Measurements from ENCODE around the gene NUTM2G.
"Not testable (repeated sequence)": the region's sequence is repeated elsewhere in the genome, so short reads cannot be mapped to it uniquely, and the experiment has no call there.

The NUTM2G gene

GRCh38 chr9:96928543-96928942, at the start of gene NUTM2G:
NUTM2G (plus strand) TSS chr9:96928843; CDS start chr9:96929025, 182 bp downstream.
- DNase-seq (ENCODE audit: low read depth) = not testable (repeated sequence)

DNA sequence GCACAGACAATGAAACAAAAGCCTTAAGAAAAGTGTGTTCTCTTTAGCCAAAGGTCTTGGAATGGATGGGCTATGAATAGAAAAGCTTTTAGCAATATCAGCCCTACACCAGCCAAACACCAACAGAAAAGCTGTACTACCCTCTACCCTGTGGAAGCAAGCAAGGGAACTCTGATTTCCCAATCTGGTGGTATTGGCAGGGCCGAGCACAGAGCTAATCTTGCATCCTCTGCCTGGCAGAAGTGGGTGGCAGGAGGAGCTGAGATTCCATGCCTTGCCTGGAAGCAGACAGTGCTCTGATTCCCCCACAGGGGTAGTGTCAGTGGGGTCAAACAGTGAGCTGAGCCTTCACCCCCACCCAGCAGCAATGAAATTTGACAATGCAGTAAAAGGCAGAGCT, 44.7 kb upstream of the NUTM2G start:
- DNase-seq (ENCODE audit: low read depth) = no peak

GRCh38 chr9:96884443-96884842, 44.2 kb upstream of the NUTM2G start:
- no peak for DNase-seq (ENCODE audit: low read depth)

GRCh38 chr9:96885424-96885823, 43.2 kb upstream of the NUTM2G start:
- no peak for DNase-seq (ENCODE audit: low read depth)

GRCh38 chr9:96888591-96888990, 40.1 kb upstream of the NUTM2G start:
- DNase-seq (ENCODE audit: low read depth) = no peak

- no peak for DNase-seq (ENCODE audit: low read depth)
Measured at GRCh38 chr9:96892131-96892530, 36.5 kb upstream of the NUTM2G start.

DNA sequence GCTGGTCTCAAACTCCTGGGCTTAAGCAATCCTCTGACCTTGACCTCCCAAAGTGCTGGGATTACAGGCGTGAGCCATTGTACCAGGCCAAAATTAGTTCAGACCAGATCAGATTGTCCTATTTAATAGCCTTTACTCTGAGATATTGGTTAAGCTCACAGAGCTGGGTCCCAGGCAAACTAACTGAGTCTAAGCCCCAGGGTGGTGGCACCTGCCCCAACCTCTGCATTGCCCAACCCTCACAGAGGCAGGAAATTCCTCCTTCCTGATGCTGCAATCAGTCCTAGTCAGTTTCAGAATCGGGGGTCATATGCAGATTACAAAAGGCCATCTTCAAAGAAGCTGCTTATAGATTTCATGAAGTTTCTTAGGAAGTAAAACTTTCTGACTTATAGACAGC, 28.6 kb upstream of the NUTM2G start:
- not testable (repeated sequence) for DNase-seq (ENCODE audit: low read depth)

DNA sequence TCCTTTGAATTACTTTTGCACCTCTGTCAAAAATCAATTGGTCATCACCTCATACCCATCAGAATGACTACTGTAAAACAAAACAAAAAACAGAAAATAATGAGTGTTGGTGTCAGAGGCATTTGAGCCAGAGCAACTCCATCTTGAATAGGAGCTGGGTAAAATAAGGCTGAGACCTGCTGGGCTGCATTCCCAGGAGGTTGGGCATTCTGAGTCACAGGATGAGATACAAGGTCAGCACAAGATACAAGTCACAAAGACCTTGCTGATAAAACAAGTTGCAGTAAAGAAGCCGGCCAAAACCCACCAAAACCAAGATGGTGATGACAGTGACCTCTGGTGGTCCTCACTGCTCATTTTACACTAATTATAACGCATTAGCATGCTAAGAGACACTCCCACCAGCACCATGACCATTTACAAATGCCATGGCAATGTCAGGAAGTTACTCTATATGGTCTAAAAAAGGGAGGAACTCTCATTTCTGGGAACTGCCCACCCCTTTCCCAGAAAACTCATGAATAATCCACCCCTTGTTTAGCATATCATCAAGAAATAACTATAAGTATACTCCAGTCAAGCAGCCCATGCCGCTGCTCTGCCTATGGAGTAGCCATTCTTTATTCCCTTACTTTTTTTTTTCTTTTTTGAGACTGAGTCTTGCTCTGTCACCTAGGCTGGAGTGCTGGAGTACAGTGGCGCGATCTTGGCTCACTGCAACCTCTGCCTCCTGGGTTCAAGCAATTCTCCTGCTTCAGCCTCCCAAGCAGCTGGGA, 23.5 kb upstream of the NUTM2G start:
- DNase-seq (ENCODE audit: low read depth) = not testable (repeated sequence)

GRCh38 chr9:96908479-96908878, 20.2 kb upstream of the NUTM2G start:
- DNase-seq (ENCODE audit: low read depth) = not testable (repeated sequence)

DNA sequence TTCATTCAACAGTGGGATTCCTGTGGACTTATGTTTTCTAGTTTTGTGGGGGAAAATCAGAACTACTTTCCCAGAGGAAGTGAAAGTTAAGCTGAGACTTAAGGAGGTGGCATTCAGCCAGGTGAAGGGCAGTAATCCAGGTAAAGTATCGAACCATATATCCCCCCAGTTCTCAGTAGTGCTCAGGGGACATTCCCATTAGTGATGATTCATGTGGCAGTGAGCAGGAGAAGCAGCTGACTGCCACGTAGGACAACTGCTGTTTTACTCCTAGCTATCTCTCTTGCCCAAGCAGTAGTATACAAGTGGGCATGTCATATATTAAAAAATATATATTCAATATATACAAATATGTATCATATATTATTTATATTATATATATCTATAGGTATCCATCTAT, 13.1 kb upstream of the NUTM2G start:
- DNase-seq (ENCODE audit: low read depth) = not testable (repeated sequence)

GRCh38 chr9:96916531-96916930, 12.1 kb upstream of the NUTM2G start:
- DNase-seq (ENCODE audit: low read depth) = not testable (repeated sequence)

DNA sequence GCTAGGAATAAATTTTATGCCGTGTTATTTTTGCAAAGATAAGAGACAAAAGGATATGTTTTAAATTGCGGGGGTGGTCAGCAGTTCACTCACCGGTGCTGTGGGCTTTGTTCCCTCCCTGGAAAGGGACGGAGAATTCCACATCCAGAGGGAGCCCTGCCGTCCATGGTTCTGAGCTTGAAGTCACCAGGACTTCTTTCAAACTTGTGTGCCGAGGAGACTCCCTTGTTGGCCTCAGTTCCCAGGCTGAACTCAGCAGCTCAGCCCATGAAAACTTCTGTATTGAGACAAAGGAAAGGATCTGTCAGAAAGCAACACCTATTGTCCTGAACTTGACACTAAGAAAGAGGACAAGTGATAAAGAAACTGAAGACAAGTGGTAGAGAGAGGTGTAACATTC, 10.1 kb upstream of the NUTM2G start:
- DNase-seq (ENCODE audit: low read depth) = not testable (repeated sequence)

GRCh38 chr9:96920803-96921202, 7.8 kb upstream of the NUTM2G start:
- not testable (repeated sequence) for DNase-seq (ENCODE audit: low read depth)

DNA sequence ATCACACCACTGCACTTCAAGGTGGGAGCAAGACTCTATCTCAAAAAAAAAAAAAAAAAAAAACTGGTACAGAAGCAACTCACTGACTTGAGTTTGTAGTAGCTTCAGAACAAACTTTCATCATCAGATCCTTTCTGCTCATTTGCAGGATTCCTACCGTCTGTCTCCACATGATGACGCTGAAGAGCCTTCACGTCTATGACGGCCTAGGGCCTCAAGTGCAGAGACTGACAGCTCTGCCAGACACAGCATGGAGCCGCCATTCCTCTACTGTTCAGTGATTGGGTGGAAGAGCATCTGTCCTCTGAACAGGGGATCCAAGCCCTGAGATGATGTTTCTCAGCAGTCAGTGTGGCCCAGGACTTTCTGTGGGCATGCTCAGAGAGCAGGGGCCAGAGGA, 3.1 kb upstream of the NUTM2G start:
- not testable (repeated sequence) for DNase-seq (ENCODE audit: low read depth)

GRCh38 chr9:96931665-96932064, 3.0 kb downstream of the NUTM2G start:
- not testable (repeated sequence) for DNase-seq (ENCODE audit: low read depth)

GRCh38 chr9:96934097-96934496, 5.5 kb downstream of the NUTM2G start:
- DNase-seq (ENCODE audit: low read depth) = not testable (repeated sequence)

DNA sequence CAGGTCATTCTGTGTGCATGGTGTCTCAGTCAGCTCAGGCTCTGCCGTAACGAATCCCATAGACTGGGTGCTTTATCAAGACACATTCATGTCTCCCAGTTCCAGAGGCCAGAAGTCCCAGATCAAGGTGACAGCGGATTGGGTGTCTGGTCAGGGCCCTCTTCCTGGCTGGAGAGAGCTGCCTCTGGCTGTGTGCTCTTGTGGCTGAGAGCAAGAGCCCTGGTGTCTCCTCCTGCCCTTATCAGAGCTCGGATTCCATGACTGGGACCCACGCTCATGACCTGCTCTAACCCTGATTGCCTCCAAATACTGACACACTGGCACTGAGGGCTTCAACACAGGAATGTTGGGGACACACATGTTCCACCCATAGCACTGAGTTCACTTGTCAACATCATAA, 6.1 kb downstream of the NUTM2G start:
- not testable (repeated sequence) for DNase-seq (ENCODE audit: low read depth)

DNA sequence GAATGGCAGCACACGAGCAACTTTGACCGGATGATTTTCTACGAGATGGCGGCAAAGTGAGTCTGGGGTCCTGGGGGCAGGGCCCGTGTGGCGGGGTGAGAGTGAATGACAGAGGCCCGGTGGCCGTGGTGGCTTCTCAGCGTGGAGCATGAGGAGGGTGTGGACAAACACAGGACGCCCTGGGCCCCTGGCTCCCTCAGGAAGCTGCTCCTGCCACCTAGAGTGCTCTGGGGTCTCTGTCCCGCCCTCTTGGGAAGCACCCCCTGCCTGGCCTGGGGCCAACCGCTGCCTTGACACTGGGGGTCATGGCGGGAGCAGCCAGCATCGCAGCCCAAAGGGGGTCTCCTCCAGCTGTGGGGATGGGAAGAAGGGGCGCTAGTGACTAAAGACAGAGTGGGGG, 6.8 kb downstream of the NUTM2G start:
- DNase-seq (ENCODE audit: low read depth) = not testable (repeated sequence)

GRCh38 chr9:96937442-96937841, 8.8 kb downstream of the NUTM2G start:
- DNase-seq (ENCODE audit: low read depth) = not testable (repeated sequence)

GRCh38 chr9:96938957-96939665, 10.5 kb downstream of the NUTM2G start:
- not testable (repeated sequence) for DNase-seq (ENCODE audit: low read depth)

GRCh38 chr9:96940982-96941381, 12.3 kb downstream of the NUTM2G start:
- DNase-seq (ENCODE audit: low read depth) = not testable (repeated sequence)

GRCh38 chr9:96941628-96942027, 13.0 kb downstream of the NUTM2G start:
- not testable (repeated sequence) for DNase-seq (ENCODE audit: low read depth)

DNA sequence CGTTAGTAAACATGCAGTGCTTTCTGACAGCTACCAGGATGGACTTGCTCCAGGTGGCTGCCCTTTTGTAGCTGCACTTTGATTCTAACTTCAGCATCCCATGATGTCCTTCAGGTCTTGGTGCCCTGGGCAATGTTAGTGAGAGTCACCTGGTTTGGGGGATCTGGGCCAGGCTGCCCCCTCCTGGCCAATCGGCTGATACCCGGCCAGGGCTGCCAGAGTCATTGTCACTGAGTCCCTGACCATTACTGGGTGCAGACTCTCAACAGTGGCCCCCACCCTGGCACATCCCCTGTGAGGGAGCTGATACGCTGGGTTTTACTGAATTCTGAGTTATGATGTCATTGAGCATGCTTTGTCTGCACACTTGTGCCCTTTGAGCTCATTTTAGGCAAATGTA, 13.5 kb downstream of the NUTM2G start:
- DNase-seq (ENCODE audit: low read depth) = not testable (repeated sequence)
